ENCODE data around the gene NBDY.

Gene NBDY

DNA sequence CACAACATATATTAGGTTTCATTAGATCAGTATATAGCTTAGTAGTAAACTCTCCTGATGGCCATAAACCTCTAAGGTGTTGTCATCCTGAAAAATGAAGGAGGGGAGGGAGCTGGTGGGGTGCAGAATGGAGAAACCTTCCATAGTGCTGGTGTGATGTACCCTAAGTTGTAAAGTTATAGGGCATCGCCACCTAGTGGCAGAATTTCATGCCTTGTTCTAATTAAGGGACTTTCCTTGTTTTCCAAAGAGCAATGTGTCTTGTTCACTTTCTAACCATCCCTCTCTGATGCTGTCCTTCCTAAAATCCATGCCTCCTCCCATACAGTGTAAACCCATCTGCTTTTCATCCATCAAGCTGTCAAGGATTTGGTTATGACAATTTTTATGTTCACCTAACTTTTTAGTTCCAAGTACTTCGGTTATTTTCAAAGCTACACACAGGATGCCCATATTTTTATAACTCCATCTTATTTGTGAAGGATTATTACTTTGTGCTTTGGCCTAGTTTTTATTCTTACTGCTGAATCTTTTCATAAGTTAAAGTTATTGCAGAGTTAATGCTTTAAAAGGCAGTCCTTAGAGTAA lies 4.5 kb downstream of the NBDY start:
- DNase-seq, result peak; percentile 39
- H3K36me3 Mint-ChIP-seq (ENCODE audit: low read depth), result peaks cover 23% of the 10 kb centered on the region
- no peaks in the 10 kb centered on the region for H3K27me3 Mint-ChIP-seq (ENCODE audit: low read depth, poor library complexity)

GRCh38 chrX:56736219-56736618 lies 7.2 kb downstream of the NBDY start:
- TF ChIP-seq, protein P1, sequence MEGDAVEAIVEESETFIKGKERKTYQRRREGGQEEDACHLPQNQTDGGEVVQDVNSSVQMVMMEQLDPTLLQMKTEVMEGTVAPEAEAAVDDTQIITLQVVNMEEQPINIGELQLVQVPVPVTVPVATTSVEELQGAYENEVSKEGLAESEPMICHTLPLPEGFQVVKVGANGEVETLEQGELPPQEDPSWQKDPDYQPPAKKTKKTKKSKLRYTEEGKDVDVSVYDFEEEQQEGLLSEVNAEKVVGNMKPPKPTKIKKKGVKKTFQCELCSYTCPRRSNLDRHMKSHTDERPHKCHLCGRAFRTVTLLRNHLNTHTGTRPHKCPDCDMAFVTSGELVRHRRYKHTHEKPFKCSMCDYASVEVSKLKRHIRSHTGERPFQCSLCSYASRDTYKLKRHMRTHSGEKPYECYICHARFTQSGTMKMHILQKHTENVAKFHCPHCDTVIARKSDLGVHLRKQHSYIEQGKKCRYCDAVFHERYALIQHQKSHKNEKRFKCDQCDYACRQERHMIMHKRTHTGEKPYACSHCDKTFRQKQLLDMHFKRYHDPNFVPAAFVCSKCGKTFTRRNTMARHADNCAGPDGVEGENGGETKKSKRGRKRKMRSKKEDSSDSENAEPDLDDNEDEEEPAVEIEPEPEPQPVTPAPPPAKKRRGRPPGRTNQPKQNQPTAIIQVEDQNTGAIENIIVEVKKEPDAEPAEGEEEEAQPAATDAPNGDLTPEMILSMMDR (IDR thresholded peaks at IDR 0.05), result no peak
- peaks cover 7% of the 10 kb centered on the region for H3K4me1 Mint-ChIP-seq
- H3K27me3 Mint-ChIP-seq (ENCODE audit: low read depth, poor library complexity), result no peaks in the 10 kb centered on the region
- peaks cover 42% of the 10 kb centered on the region for H3K36me3 Mint-ChIP-seq (ENCODE audit: low read depth)
- H3K4me3 Mint-ChIP-seq, result no peak overlapping the region
- H3K9me3 Mint-ChIP-seq, result peaks cover 20% of the 10 kb centered on the region
- no peak overlapping the region for H3K27ac Mint-ChIP-seq
- no peak for DNase-seq

More for the DNA sequence above, 4.5 kb downstream of the NBDY start:
- TF ChIP-seq, protein P1 (IDR thresholded peaks at IDR 0.05), result peak; percentile 58
- Mint-ChIP-seq H3K27ac (no peak overlapping the region), H3K9me3 (peaks cover 8% of the 10 kb centered on the region), H3K4me3 (no peak overlapping the region), H3K4me1 (peaks cover 12% of the 10 kb centered on the region)

DNA sequence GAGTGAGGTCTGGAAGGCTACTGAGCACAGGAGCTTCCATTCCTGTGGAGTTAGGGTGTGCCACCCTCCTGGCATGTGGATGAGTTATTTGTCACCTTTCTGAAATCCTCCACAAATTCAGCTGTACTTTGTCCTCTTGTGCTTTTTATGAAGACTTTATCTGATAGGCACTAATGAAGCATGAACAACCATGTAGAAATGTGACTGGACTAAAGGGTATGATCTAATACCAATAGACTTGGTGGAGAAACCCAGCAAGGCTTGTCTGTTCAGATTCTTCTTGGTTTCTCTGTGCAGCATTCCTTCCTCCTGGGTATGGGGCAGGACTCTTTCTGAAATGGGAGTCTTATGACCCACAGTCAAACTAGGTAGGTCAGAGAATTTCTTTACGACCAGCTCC lies 9.6 kb downstream of the NBDY start:
- H3K27ac Mint-ChIP-seq, result peak overlapping the region; percentile 5
- no peak overlapping the region for H3K4me3 Mint-ChIP-seq
- no peaks in the 10 kb centered on the region for H3K4me1 Mint-ChIP-seq
- H3K27me3 Mint-ChIP-seq (ENCODE audit: low read depth, poor library complexity), result no peaks in the 10 kb centered on the region
- H3K9me3 Mint-ChIP-seq, result peaks cover 45% of the 10 kb centered on the region
- no peak for DNase-seq
- TF ChIP-seq, protein P1 (IDR thresholded peaks at IDR 0.05), result no peak
- H3K36me3 Mint-ChIP-seq (ENCODE audit: low read depth), result peaks cover 67% of the 10 kb centered on the region

- H3K27ac Mint-ChIP-seq, result no peak overlapping the region
- H3K36me3 Mint-ChIP-seq (ENCODE audit: low read depth), result peaks cover 74% of the 10 kb centered on the region
- no peak overlapping the region for H3K4me3 Mint-ChIP-seq
- no peaks in the 10 kb centered on the region for H3K4me1 Mint-ChIP-seq
- H3K27me3 Mint-ChIP-seq (ENCODE audit: low read depth, poor library complexity), result no peaks in the 10 kb centered on the region
- DNase-seq, result no peak
- peaks cover 65% of the 10 kb centered on the region for H3K9me3 Mint-ChIP-seq
- TF ChIP-seq, protein P1 (IDR thresholded peaks at IDR 0.05), result no peak
Observed at GRCh38 chrX:56744996-56745395, 16.0 kb downstream of the NBDY start.

DNA sequence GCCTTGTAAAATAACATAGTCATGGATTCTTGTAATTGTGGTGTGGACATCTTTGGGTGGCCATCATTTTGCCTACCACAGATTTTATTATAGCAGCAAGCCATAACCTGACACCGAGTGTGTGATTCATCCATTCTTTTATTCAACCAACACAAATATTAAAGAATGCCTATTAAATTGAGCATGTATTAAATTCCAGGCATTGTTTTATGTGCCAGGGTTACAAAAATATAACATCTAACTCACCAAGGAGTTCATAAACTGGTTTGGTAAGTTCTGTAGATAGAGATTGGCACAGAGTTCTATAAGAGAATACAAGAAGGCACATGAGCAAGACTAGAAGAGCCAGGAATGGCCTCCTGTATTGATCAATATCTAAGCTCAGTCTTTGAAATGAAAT lies 18.0 kb downstream of the NBDY start:
- Mint-ChIP-seq H3K36me3 (ENCODE audit: low read depth) (peaks cover 54% of the 10 kb centered on the region), H3K4me1 (no peaks in the 10 kb centered on the region), H3K4me3 (no peak overlapping the region), H3K9me3 (peaks cover 49% of the 10 kb centered on the region), H3K27me3 (ENCODE audit: low read depth, poor library complexity) (no peaks in the 10 kb centered on the region), H3K27ac (no peak overlapping the region)
- no peak for DNase-seq
- TF ChIP-seq, protein P1 (IDR thresholded peaks at IDR 0.05), result no peak

DNA sequence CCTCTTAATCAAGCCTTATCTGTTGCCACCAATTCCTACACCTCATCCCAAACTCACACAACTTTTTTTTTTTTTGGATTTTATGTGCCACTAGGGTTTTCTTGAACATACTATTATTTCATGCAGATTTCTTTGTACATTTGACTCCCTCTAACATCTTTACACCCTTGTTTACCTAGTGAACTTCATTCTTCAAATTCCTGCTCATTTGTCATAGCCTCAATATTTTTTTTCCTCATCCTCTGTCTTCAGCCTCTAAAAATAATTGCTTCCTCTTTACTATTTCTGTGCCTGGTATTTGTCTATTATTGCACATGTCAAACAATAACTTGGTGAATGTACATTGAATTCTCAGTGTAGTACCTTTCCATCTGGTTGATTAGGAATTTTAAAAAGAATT lies 22.0 kb downstream of the NBDY start:
- peaks cover 38% of the 10 kb centered on the region for H3K36me3 Mint-ChIP-seq (ENCODE audit: low read depth)
- H3K4me1 Mint-ChIP-seq, result no peaks in the 10 kb centered on the region
- H3K27me3 Mint-ChIP-seq (ENCODE audit: low read depth, poor library complexity), result no peaks in the 10 kb centered on the region
- no peak overlapping the region for H3K27ac Mint-ChIP-seq
- no peak overlapping the region for H3K4me3 Mint-ChIP-seq
- TF ChIP-seq, protein P1 (IDR thresholded peaks at IDR 0.05), result no peak
- DNase-seq, result no peak
- H3K9me3 Mint-ChIP-seq, result peaks cover 38% of the 10 kb centered on the region

Data from nephron progenitor cell (in vitro differentiated cells).